HK-2 (cell line): ENCODE results near the gene RNU6-9.
"Not testable (repeated sequence)": the region's sequence is repeated elsewhere in the genome, so short reads cannot be mapped to it uniquely, and the experiment has no call there.

Experiments used
- DNase-seq: peaks from one replicate; pipeline ENCODE4 v3.0.0-alpha.2; 2018; ENCODE audit not compliant: unreplicated experiment

Gene RNU6-9

GRCh38 chr19:892894-893689 lies at the start of gene RNU6-9, which contains the start of gene MED16:
Gene RNU6-9, plus strand, starts transcription at chr19:893484.
Gene MED16, minus strand, starts transcription at chr19:893187. Its CDS starts 2,056 bp downstream, at chr19:891131.
- peak; percentile 87 for DNase-seq

GRCh38 chr19:843836-844545 lies 49.3 kb upstream of the RNU6-9 start:
- no peak for DNase-seq

GRCh38 chr19:844546-844971 lies 48.7 kb upstream of the RNU6-9 start:
- no peak for DNase-seq

GRCh38 chr19:845707-846521 lies 47.4 kb upstream of the RNU6-9 start:
- DNase-seq = no peak

- no peak for DNase-seq
These were observed 44.8 kb upstream of the RNU6-9 start for GRCh38 chr19:848386-848921.

- not testable (repeated sequence) for DNase-seq
These were observed 44.1 kb upstream of the RNU6-9 start for GRCh38 chr19:849195-849594.

GRCh38 chr19:850221-850978 lies 42.9 kb upstream of the RNU6-9 start:
- DNase-seq = peak; percentile 62

GRCh38 chr19:850979-851335 lies 42.3 kb upstream of the RNU6-9 start:
- DNase-seq = no peak

- DNase-seq = no peak
These were observed 40.9 kb upstream of the RNU6-9 start, which contains the start of gene ELANE for GRCh38 chr19:852136-853013. Gene ELANE, plus strand, starts transcription at chr19:852303. Its CDS starts 26 bp downstream, at chr19:852329.

GRCh38 chr19:853014-853585 lies 40.2 kb upstream of the RNU6-9 start:
- DNase-seq = no peak

- not testable (repeated sequence) for DNase-seq
These were observed 39.6 kb upstream of the RNU6-9 start for GRCh38 chr19:853614-854220.

GRCh38 chr19:854549-854948 lies 38.7 kb upstream of the RNU6-9 start:
- no peak for DNase-seq

GRCh38 chr19:855142-855541 lies 38.1 kb upstream of the RNU6-9 start:
- no peak for DNase-seq

GRCh38 chr19:855566-856120 lies 37.6 kb upstream of the RNU6-9 start:
- DNase-seq = no peak

GRCh38 chr19:858284-858683 lies 35.0 kb upstream of the RNU6-9 start:
- no peak for DNase-seq

GRCh38 chr19:858868-859843 lies 34.1 kb upstream of the RNU6-9 start, which contains the start of gene CFD:
Gene CFD, plus strand, starts transcription at chr19:859664. Its CDS starts 26 bp downstream, at chr19:859690.
- DNase-seq = no peak

- DNase-seq = no peak
These were observed 32.0 kb upstream of the RNU6-9 start for GRCh38 chr19:861141-861755.
